Embryonic facial prominence (tissue), 1 donor: ENCODE data around the gene CD302.
"Not testable (repeated sequence)": the region's sequence is repeated elsewhere in the genome, so short reads cannot be mapped to it uniquely, and the experiment has no call there.

Source experiments
- DNase-seq: peaks from one replicate; pipeline ENCODE4 v3.0.0-alpha.2; 2016; ENCODE audit errors: extremely low spot score

The CD302 gene

GRCh38 chr2:159748089-159748488 is 49.9 kb downstream of the CD302 start:
- DNase-seq = no peak

- not testable (repeated sequence) for DNase-seq
Observed at GRCh38 chr2:159745237-159745636, 52.8 kb downstream of the CD302 start.

DNA sequence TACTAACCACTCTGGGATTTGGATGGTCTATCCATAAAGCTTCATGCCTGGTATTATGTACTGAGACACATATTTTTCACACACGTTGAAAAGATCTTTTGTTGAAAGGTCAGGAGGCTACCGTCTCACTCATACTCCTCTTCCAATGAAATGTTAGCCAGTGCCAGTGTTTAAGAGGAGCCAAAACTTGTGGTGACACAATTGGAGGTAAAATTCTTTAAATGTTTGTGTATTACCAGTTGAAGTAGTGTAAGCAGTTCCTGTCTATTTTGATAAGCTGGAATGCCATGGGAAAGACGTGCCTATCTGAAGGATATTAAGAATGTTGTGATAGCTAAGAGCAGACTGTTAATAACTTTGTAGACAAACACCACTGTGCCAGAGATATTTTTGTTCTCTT is 53.6 kb downstream of the CD302 start:
- no peak for DNase-seq

DNA sequence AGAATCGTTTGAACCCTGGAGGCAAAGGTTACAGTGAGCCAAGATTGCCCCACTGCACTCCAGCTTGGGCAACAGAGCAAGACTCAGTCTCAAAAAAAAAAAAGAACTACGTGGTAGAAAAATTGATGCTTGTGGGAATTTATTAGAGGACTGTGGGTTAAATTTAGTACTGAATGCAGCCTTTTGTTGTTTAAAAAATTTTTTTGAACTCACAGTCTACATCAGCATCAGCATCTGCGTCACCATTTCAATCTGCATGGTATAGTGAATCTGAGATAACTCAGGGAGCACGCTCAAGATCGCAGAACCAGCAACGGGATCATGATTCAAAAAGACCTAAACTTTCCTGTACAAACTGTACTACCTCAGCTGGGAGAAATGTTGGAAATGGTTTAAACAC is 55.2 kb downstream of the CD302 start:
- DNase-seq = no peak

- no peak for DNase-seq
Observed at GRCh38 chr2:159738509-159739390, 59.3 kb downstream of the CD302 start.

DNA sequence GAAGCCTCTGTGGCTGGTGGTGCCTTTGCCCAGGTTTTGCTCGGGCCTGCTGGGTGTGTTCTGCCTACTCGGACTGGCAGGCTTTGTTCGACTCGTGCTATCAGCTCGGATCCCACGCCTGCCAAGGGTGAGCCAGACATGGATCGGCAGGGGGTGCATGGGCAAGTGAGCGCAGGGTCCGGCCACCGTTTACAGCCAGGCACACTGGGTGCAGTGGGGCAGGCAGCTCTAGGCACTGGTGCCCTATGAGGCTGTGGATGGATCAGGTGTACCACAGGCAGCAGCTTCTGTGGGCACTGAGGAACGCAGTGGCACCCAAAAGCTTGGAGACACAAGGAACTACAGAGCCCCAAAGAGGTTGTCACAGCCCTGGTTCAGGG is 60.1 kb downstream of the CD302 start:
- no peak for DNase-seq

GRCh38 chr2:159737292-159737916 is 60.6 kb downstream of the CD302 start:
- DNase-seq = no peak

DNA sequence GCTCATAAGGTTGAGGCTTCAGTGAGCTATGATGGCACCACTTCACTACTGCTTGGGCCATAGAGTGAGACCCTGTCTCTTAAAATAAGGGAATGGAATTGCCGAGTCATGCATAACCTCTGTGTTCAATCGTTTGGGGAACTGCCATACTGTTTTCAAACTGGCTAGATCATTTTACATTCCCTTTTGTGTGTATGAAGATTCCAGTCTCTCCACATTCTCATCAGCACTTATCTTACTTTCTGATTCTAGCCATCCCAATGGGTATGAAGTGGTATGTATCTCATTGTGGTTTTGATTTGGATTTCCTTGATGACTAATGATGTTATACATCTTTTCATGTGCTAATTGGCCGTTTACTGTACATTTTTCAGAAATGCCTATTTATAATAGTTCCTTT is 62.0 kb downstream of the CD302 start:
- DNase-seq = no peak

DNA sequence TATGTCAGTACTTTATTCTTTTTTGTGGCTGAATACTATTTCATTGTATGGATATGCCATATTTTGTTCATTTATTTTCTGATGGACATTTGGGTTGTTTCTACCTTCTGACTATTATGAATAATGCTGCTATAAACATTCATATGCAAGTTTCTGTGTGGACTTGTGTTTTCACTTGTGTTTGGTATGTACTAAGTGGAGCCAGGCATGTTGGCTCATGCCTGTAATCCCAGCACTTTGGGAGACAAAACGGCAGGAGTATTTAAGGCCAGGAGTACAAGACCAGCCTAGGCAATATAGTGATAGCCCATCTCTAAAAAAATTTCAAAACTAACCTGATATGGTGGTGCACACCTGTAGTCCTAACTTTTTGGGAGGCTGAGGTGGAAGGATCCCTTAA is 62.4 kb downstream of the CD302 start:
- no peak for DNase-seq

GRCh38 chr2:159728629-159729028 is 69.4 kb downstream of the CD302 start:
- no peak for DNase-seq

- DNase-seq = no peak
Observed at GRCh38 chr2:159725713-159726112, 72.3 kb downstream of the CD302 start.

DNA sequence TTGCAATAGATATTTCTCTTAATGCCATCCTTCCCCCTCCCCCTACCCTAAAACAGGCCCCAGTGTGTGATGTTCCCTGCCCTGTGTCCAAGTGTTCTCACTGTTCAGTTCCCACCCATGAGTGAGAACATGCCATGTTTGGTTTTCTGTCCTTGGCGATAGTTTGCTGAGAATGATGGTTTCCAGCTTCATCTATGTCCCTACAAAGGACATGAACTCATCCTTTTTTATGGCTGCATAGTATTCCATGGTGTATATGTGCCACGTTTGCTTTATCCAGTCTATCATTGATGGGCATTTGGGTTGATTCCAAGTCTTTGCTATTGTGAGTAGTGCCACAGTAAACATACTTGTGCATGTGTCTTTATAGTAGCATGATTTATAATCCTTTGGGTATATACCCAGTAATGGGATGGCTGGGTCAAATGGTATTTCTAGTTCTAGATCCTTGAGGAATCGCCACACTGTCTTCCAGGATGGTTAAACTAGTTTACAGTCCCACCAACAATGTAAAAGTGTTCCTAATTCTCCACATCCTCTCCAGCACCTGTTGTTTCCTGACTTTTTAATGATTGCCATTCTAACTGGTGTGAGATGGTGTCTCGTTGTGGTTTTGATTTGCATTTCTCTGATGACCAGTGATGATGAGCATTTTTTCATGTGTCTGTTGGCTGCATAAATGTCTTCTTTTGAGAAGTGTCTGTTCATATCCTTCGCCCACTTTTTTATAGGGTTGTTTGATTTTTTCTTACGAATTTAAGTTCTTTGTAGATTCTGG is 73.0 kb downstream of the CD302 start:
- not testable (repeated sequence) for DNase-seq

DNA sequence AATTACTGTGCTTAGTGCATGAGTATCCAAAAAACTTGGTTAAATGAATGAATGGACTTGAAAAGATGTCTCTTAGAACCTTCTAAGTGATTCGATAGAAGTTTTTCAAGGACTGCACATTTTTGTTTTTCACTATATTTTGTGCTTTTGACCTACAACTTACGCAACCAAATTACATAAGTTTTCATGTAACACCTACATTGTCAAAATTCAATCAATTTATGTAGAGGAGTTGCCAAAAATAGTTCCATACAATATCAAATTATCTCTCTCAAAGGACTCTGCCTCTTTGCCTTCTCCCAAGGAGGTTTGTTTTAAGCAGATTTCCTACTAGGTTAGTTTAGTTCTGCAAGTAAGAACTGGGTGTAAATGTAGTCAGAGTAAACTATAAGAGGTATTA is 75.4 kb downstream of the CD302 start:
- DNase-seq = no peak

DNA sequence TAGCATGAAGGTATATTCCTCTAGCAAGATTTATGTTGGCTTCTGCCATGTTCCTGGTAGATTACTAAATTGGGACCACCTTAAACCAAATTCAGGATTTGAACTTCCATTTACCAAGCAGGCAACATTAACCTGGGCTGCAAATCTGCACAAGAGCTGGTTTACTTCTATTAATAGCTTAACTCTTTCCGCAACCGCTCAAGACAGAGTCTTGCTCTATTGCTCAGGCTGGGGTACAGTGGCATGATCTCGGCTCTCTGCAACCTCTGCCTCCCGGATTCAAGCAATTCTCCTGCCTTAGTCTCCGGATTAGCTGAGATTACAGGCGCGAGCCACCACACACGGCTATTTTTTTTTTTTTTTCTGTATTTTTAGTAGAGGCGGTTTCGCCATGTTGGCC is 77.3 kb downstream of the CD302 start:
- DNase-seq = no peak
